SK-N-DZ (cell line): ENCODE results near the gene NCS1.
"Not testable (repeated sequence)": the region's sequence is repeated elsewhere in the genome, so short reads cannot be mapped to it uniquely, and the experiment has no call there.

Source experiments
- DNase-seq: peaks from one replicate; pipeline ENCODE4 v3.0.0-alpha.2; 2015; ENCODE audit warnings: low spot score

The NCS1 gene

GRCh38 chr9:130237076-130237475, 64.9 kb downstream of the NCS1 start:
- DNase-seq: no peak

GRCh38 chr9:130237763-130238524, 65.7 kb downstream of the NCS1 start:
- no peak for DNase-seq

GRCh38 chr9:130239363-130239695, 67.1 kb downstream of the NCS1 start:
- DNase-seq: no peak

DNA sequence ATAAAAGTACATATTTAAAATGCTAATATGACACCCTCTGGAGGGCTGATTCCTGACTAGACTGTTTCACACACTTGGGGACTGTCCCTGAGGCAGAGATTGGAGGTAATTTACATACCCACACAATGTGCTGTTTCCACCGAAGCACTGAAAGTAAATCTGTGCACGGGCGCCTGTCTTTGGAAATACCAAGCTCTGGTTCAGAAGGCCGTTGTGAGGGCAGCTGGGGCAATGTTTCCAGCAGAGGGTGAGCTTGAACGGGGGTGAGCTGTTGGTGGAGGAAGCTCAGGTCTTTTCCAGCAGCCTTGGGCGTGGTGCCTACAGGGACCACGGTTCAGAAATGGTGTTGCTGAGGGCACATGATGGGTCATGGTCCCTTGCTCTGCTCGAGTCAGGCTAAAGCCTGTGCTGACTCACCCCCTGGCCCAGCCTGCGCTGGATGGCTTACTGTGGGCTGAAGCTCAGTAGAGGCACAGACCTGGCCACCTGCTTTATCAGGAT, 67.6 kb downstream of the NCS1 start:
- DNase-seq: no peak

DNA sequence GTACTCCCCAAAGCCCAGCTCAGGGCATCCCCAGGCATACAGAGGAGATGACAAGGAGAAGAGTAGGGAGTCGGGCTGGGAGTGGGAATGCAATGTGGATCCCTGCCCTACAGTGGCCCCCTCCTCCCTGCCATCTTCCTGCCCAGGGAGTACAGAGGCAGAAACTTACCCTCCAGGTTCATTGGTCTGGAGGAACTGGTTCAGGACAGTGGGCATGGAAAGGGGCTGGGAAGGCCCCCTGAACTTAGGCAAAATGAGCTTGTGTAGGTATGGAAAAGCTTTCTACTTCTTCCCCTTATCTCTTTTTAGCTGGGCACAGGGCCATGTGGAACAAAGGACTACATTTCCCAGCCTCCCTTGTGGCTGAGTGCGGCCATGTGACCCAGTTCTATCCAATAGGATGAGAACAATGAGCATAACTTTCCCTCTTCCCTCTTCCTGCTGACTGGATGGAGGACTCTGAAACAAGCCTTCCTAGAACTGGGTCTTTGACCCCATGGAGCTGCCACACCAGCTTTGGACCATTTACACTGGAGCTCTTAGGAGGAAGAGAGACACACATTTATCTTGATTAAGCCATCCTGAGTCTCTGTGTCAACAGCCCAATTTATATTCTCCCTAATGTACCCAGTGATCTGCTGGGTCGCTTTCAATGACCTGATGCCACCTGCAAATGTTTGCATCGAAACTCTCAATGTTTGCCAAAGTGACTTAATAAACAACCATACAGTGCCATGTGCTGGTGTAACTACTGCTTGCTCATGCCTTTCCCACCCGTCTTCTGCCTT, 68.4 kb downstream of the NCS1 start:
- DNase-seq: peak; percentile 86

- DNase-seq: no peak
These were observed 69.0 kb downstream of the NCS1 start for GRCh38 chr9:130241198-130241535.

- DNase-seq: no peak
These were observed 70.2 kb downstream of the NCS1 start for GRCh38 chr9:130242270-130243014.

- DNase-seq: peak; percentile 92
These were observed 71.0 kb downstream of the NCS1 start for GRCh38 chr9:130243015-130243881.

- DNase-seq: no peak
These were observed 71.6 kb downstream of the NCS1 start for GRCh38 chr9:130243882-130244170.

DNA sequence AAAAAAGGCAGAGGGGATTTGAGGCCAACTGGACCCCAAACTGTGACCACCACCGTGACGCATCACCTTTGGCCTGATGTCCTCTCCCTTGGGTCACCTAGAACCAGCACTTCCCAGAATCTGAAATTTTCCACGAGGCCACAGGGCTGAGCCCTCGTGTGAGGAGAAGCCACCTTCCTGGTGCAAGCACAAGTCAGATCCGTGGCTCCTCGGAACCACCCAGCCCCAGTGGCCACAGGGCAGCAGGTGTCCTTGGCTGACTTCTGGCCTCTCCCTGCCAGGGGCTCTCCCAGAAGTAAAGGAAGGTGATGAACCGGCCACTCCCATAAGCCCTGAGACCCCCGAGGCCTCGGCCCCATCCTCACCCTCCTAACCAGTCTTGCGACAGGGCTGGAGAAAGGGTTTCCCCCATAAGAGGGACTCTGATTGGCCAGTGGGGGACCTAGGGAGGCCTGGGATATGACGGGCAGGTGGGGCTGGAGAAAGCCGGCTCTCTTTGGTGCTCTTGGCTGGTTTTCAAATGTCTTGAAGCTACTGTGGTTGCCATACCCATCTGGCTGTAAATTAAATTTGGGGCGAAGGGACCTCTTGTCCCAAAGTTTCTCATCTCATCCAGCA, 72.5 kb downstream of the NCS1 start:
- DNase-seq: no peak

- no peak for DNase-seq
These were observed 73.3 kb downstream of the NCS1 start for GRCh38 chr9:130245474-130245873.

GRCh38 chr9:130246126-130246525, 73.9 kb downstream of the NCS1 start:
- DNase-seq: no peak

DNA sequence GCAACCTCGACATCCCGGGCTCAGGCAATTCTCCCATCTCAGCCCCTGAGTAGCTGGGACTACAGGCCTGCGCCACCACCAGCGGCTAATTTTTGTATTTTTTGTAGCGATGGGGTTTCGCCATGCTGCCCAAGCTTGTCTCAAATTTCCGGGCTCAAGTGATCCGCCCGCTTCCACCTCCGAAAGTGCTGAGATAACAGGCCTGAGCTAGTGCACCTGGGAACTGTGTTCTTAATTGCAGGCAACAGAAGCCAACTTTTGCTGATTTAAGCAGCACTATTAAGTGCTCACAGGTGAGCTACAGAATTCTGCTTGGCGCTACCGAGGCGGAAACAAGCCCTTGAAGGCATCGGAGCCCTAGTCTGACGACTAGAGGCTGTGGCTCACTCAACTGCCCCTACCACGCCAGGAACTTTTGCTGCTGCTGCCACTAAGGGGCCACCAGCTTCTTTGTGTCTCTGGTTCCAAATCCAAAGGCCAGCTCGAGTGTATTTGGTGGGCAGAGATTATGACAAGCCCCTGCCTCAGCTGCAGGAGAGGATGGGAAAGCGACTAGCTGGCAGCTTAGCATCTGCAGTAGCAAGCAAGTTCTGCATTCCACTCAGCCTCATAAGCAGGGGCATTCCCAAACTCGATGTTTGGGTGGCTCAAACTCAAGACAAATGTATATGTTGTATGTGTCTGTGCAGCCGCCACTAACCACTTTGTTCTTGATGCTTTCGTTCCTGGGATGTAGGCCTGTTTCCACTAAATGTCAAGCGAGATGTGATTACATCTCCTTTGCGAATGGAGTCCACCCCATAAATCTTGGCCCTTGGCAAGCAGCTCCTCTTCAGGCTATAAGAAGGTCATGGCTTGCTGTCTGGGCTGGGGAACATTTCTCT, 82.8 kb downstream of the NCS1 start:
- DNase-seq: no peak

GRCh38 chr9:130255631-130256134, 83.5 kb downstream of the NCS1 start:
- DNase-seq: peak; percentile 99

- no peak for DNase-seq
These were observed 84.4 kb downstream of the NCS1 start for GRCh38 chr9:130256644-130257043.

DNA sequence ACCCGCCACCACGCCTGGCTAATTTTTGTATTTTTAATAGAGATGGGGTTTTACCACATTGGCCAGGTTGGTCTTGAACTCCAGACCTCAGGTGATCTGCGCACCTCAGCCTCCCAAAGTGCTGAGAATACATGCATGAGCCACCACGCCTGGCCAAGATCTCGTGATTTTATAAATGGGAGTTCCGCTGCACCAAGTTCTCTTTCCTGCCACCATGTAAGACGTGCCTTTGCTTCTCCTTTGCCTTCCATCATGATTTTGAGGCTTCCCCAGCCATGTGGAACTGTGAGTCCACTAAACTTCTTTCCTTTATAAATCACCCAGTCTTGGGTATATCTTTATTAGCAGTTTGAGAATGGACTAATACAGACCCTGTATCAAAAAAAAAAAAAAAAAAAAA, 85.9 kb downstream of the NCS1 start:
- DNase-seq: not testable (repeated sequence)

- no peak for DNase-seq
These were observed 86.8 kb downstream of the NCS1 start for GRCh38 chr9:130259044-130259443.

DNA sequence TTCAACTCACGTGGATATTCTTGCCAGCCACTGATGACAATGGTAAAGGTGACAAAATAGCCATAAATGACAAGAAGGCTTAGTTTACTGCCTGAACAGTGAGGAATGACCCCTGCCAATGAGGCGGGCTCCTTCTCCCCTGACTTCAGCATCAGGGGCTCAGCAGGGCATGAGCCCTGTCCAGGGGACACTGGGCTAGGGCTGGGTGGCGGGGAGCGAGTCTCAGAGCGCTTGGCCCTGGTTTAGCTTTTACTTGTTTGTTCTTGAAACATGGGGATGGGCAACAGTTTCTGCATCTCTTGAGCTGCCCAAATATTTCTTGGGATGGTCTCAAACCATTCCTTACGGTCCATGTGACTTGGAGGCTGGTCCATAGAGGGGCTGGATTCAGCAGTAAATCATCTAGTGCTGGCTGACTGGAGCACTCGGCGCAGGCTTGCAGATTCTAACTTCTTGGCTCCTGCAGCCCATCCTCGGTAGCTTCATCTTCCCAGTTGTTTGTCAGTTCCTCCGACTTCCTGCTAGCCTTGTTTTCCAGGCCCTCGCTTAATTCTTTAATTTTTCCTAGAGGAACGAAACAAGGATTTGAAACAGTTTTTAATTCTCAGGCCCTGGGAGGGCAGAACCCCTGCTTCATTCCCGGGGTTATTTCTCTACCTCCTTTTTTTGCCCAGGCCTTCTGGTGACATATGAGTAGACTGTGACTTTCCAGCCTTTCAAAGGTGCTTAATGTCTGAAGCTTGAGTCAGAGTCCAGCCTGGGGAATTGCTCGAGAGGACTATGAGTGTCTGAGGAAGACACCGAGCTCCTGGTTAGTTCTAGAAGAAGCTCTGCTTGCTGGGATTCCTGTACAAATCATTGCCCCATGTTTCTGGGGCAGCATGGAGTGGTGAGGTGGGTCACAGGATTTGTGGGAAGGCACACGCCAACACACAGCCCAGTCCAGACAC, 88.9 kb downstream of the NCS1 start:
- DNase-seq: no peak
